Gastrocnemius medialis (tissue), 4 donors: ENCODE measurements around the gene CCDC82.

ENCODE experiments used
- POLR2A ChIP-seq, 2 donors: fragments of 450-650 bp; IDR thresholded peaks; one replicate each; pipeline ENCODE4 v1.6.1; 2017; ENCODE audit warnings: antibody characterized with exemption in 2 of 2, mild to moderate bottlenecking in 2 of 2, moderate library complexity in 2 of 2
- TF ChIP-seq, protein P1 (sequence below), 5 experiments: fragments of 450-650 bp in 3 of 5; fragments of 200-600 bp in 2 of 5; sonication (generic) in 2 of 5; IDR thresholded peaks in 4 of 5; conservative IDR thresholded peaks in 1 of 5; 1 replicate in 4 of 5; 2 replicates in 1 of 5; pipeline ENCODE4 v1.5.1; 2016 to 2019; ENCODE audit warnings: antibody characterized with exemption in 5 of 5, mild to moderate bottlenecking in 3 of 5, moderate library complexity in 3 of 5

- TF ChIP-seq, protein P1, sequence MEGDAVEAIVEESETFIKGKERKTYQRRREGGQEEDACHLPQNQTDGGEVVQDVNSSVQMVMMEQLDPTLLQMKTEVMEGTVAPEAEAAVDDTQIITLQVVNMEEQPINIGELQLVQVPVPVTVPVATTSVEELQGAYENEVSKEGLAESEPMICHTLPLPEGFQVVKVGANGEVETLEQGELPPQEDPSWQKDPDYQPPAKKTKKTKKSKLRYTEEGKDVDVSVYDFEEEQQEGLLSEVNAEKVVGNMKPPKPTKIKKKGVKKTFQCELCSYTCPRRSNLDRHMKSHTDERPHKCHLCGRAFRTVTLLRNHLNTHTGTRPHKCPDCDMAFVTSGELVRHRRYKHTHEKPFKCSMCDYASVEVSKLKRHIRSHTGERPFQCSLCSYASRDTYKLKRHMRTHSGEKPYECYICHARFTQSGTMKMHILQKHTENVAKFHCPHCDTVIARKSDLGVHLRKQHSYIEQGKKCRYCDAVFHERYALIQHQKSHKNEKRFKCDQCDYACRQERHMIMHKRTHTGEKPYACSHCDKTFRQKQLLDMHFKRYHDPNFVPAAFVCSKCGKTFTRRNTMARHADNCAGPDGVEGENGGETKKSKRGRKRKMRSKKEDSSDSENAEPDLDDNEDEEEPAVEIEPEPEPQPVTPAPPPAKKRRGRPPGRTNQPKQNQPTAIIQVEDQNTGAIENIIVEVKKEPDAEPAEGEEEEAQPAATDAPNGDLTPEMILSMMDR (IDR thresholded peaks at IDR 0.05 in 4 of 5, conservative IDR thresholded peaks at IDR 0.05 in 1 of 5) = no peak
- TF ChIP-seq POLR2A (IDR thresholded peaks at IDR 0.05) = no peak
Measured at GRCh38 chr11:96400697-96401096, 11.0 kb upstream of the CCDC82 start.
